HG03558 (cell line): ENCODE results near the gene SLC19A1.

Source experiments
- ATAC-seq: cut with Tn5 transposase; IDR thresholded peaks from one replicate; pipeline ENCODE4 v1.9.1; 2021; ENCODE audit warnings: moderate number of reproducible peaks; ENCODE audit not compliant: unreplicated experiment; ENCODE audit errors: extremely low read depth

Gene SLC19A1

DNA sequence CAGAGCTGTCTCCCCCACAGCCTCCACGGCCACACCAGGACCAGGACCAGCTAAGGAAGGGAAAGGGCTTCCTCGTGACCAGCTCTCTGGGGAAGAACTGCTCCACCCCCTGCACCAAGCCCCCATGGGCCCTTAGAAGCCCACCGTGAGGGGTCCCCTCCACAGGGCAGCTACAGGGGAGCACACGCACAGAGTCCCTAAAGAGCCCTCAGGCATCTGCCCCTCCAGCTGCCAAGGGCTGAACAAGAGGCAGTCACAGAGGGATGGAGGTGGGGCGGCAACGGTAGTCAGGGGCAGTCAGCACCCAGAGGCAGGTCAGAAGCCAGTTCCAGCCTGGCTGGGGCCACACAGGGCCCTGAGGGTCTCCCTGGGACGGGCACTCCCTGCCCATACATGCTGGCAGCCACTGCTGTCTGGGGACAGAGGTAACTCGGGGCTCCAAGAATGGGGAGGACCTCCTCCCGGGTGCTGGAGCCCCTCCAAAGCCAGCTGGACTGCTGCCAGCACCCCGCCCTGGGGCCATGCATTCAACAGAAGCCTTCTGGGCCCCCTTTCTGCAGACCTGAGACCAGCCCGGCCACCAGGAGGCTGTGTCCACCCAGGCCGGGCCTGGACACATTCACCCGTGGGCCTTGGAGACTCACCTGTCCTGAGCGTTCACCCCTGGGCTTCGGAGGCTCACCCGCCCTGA lies 18.7 kb downstream of the SLC19A1 start:
- no peak for ATAC-seq

- no peak for ATAC-seq
Measured at GRCh38 chr21:45522986-45523385, 19.3 kb downstream of the SLC19A1 start.

GRCh38 chr21:45522381-45522780 lies 19.9 kb downstream of the SLC19A1 start:
- ATAC-seq = no peak

GRCh38 chr21:45521241-45521640 lies 21.0 kb downstream of the SLC19A1 start:
- no peak for ATAC-seq

DNA sequence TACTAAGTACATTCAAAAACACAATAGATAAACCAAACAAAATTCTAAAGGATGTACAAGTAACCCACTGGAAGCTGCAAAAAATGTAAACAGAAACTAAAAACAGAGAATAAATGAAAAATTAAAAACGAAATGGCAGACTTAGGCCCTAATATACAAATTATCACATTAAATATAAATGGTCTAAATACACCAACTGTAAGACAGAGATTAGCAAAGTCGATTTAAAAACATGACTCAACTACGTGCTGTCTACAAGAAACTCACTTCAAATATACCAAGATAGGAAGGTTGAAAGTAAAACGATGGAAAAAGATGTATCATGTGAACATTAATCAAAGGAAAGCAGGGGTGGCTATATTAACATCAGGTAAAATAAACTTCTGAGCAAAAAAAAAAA lies 23.1 kb downstream of the SLC19A1 start:
- ATAC-seq = no peak

DNA sequence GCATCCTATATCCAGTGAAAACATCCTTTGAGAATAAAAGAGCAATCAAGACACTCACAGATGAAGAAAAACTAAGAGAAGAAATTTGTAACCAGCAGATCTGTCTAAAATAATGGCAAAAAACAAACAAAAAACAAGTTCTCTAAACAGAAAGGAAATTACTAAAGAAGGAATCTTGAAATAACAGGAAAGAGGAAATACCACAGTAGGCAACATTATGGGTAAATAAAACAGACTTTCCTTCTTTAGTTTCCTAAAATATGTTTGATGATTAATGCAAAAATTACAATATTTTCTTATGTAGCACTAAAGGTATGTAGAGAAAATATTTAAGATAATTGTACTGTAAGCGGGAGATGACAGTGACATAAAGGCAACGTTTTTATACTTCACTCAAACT lies 23.5 kb downstream of the SLC19A1 start:
- ATAC-seq = no peak

- no peak for ATAC-seq
Measured at GRCh38 chr21:45517249-45518065, 24.8 kb downstream of the SLC19A1 start.

GRCh38 chr21:45516671-45517151 lies 25.5 kb downstream of the SLC19A1 start:
- no peak for ATAC-seq

- ATAC-seq = no peak
Measured at GRCh38 chr21:45516071-45516670, 26.1 kb downstream of the SLC19A1 start.

DNA sequence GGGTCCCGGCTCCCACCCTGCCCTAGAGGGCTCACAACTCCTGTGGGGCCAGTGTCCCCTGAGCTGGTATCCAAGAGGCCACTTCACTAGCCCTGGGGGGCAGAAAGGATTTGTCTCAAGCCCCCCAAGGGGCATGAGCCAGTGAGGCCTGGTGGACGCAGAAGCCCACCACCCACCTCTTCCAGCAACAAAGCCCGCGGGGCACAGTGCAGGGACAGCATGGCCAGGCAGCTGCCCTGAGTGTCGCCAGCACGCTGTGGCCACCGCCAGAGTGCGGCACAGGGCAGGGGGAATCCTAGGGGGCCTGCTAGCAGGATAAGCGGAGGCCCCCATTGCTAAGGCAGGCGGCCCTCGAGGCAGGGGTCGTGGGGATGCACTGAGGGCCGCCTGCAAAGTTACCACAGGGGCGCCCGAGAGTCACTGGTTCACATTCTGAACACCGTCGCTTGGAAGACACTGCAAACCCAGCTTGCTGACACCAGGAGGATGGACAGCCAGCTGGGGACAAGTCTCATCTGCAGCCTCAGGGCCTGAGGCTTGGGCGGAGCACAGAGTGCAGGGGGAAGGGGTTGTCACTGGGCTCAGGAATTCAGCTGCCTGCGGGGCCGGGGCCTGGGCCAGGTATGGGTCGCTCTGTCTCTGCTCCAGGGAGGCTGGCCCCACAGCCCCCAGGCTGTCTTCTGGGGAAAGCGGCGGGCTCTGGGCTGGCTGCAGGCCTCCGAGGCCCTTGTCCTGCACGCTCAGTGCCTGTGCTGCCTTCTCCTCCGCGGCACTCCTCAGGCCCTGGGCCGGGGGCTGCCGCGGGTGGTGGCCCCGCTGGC lies 26.8 kb downstream of the SLC19A1 start:
- ATAC-seq = no peak

DNA sequence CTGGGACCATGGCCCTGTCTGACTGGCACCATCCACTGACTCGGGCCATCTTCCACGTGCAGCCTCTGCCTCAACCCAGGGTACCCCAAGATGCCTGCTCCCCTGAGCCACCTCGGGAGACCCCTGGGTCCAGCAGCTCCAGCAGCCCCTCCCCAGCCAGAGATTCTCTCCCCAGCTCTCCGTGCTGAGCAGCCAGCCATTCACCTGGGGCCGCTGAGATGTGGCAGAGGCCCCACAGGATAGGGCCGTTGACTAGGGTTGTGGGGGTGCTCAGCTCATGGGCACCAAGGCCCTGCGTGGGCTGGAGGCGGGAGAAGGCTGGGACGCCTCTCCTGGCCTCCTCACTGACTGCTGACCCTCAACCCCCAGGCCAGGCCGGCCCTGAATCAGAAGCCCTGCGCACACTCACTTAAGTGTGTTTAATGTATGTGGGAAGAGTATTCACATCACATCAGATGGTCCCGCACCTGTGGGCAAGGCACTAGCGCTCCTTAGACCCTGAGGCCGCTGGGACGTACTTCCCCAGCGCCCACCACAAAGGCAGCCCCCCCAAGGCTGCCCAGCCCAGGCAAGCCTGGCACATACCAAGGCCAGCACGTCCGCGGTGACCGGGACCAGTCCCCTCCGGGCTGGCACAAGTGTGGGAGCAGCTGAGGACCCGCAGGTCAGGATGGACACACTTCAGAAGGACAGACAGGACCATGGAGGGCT lies 27.8 kb downstream of the SLC19A1 start:
- no peak for ATAC-seq

DNA sequence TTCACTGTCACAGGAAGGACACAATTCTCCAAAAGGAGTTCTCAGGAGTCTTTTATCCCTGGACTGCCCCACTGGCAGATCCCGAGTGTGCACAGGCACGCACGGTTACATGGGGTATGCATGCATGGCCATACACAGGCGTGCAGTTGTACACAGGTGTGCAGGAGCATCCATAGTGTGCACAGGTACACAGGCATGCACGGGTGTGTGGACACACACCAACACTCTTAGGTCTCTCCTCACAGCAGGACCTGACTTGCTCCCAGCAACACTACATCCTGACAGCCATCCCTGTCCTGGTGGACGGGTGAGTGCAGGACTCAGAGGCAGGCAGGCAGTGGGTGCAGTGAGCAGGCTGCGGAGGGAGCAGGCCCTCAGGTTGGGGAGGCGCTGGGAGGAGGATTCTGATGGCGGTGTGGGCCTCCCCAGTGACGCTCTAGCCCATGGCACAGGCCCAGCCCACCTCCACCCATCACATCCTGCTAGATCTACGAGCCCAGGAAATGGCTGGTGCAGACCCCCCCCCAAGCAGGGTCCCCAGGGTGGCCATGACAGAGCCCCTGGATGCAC lies 28.4 kb downstream of the SLC19A1 start:
- no peak for ATAC-seq

GRCh38 chr21:45513003-45513717 lies 29.1 kb downstream of the SLC19A1 start:
- no peak for ATAC-seq

- no peak for ATAC-seq
Measured at GRCh38 chr21:45512626-45513002, 29.6 kb downstream of the SLC19A1 start.

DNA sequence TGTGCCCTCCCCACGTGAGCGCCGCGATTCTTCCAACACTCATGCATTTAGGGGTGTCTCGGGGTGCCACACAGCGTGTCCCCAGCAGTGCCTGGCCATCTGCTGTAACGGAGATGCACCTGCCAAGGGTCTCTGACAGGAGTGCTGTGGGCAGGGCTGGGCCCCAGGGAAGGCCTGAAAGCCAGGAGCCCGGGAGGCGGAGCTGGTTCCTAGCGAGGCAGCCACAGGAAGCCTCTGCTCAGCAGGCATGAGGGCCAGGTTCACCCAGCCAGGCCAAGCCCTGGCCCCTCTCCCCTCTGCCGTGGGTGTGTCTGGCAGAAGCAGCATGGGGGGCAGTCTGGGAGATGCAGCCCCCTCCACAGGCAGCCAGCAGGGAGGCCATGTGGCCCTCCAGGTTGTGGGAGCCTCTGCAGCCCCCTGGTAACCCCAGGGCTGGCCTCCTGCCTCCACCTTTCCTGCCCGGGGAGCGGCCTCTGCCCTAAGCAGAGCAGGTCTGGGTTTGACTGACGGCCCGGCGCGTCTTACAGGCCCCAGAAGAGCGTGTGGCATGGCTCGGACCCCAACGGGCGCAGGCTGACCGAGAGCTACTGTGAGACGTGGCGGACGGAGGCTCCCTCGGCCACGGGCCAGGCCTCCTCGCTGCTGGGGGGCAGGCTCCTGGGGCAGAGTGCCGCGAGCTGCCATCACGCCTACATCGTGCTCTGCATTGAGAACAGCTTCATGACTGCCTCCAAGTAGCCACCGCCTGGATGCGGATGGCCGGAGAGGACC lies 30.4 kb downstream of the SLC19A1 start:
- ATAC-seq = no peak

DNA sequence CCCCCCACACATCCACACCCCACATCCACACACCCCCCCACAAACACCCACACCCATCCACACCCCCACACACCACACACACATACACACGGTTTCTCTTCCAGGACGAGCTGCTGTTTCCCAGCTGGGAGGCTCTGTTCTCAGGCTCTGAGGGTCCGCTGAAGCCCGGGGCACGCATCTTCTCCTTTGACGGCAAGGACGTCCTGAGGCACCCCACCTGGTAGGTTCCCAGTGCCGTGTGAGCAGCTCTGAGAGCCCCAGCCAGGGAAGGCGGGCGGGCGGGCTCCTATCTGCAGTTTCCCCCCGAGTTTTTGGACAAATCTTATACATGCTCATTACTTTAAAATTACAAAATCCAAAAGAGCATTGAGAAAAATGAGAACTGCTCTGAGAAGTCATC lies 31.2 kb downstream of the SLC19A1 start:
- ATAC-seq = no peak

GRCh38 chr21:45510466-45510955 lies 31.7 kb downstream of the SLC19A1 start:
- no peak for ATAC-seq
